ENCODE data around the gene GNL1. TPM values are rescaled to one million over a fixed set of nuclear protein-coding genes. Genes with fewer than 3 reads are reported as not detected.

GNL1 gene
- total and polyA plus RNA-seq, 10 of the 15 experiments (the other 5 are each of a cell fraction or from before 2014, with no cell fraction given), result 0.18 to 64.5 (median 45.5) TPM

- in situ Hi-C loops (cut with MboI), result no loop called here
- H4K20me1 ChIP-seq (ENCODE audit: control insufficient read depth, insufficient read depth), result no peaks in the 10 kb centered on the region
- WGBS (ENCODE audit: insufficient coverage, insufficient replicate concordance, low lambda C conversion rate, missing lambda C conversion rate), result 98% methylated on average over 14 of the region's 14 CpGs
Measured at GRCh38 chr6:30562470-30563425, 6.5 kb upstream of the GNL1 start.

GRCh38 chr6:30560930-30561329, 4.6 kb upstream of the GNL1 start:
- Histone ChIP-seq H3K27ac (ENCODE audit: control insufficient read depth, insufficient read depth) (no peak overlapping the region), H3K9ac (ENCODE audit: control insufficient read depth, insufficient read depth, low read length) (no peak overlapping the region), H3K4me1 (ENCODE audit: control insufficient read depth, insufficient read depth, low read length) (peaks cover 4% of the 10 kb centered on the region; the same call in 1 of the 2 replicates), H3K79me2 (ENCODE audit: control insufficient read depth, insufficient read depth, low read length) (peaks cover 21% of the 10 kb centered on the region), H3K4me3 (no peak overlapping the region), H3K4me2 (ENCODE audit: control insufficient read depth, insufficient read depth) (no peak overlapping the region), H2AFZ (ENCODE audit: control insufficient read depth, low read depth, low read length) (no peak overlapping the region), H4K20me1 (ENCODE audit: control insufficient read depth, insufficient read depth) (no peaks in the 10 kb centered on the region), H3K36me3 (ENCODE audit: control insufficient read depth in 2 of 2, insufficient read depth in 2 of 2, low read length in 1 of 2) (peaks cover 5% of the 10 kb centered on the region in 2 experiments; a peak in 3 of 4 replicates), H3K9me3 (replicated peaks; ENCODE audit: control insufficient read depth, insufficient read depth, low read length) (no peaks in the 10 kb centered on the region), H3K27me3 (replicated peaks in 1 of 2; ENCODE audit: control insufficient read depth in 2 of 2, insufficient read depth in 2 of 2, low read length in 1 of 2) (no peaks in the 10 kb centered on the region)
- ChIA-PET POLR2A (no interaction called here), CTCF (no interaction called here), RAD21 (ENCODE audit: unreplicated experiment) (no interaction called here), SMC1A (ENCODE audit: uncharacterized antibody, unreplicated experiment) (no interaction called here)
- in situ Hi-C loops (cut with MboI) (no loop called here), intact Hi-C loops (cut with micrococcal nuclease; ENCODE audit: unreplicated experiment) (no loop called here)
- DNase-seq (ENCODE audit: low read depth, low spot score), result no peak
- no peak for FAIRE-seq
- no TSS peak for BruUV-seq (replicated peaks)
- TF ChIP-seq CREM (IDR thresholded peaks at IDR 0.05; ENCODE audit: low read depth) (no peak), TAF1 (IDR thresholded peaks at IDR 0.05; ENCODE audit: borderline replicate concordance, low read depth, low read length) (no peak), RAD21 (IDR thresholded peaks at IDR 0.05; ENCODE audit: insufficient read depth, low read depth, low read length) (no peak), MTA3 (IDR thresholded peaks at IDR 0.05; ENCODE audit: borderline replicate concordance, low read length) (no peak), RAD51 (IDR thresholded peaks at IDR 0.05) (no peak), SIN3A (IDR thresholded peaks at IDR 0.05; ENCODE audit: low read depth, low read length) (no peak), ETV6 (conservative IDR thresholded peaks at IDR 0.05 in 1 of 2, IDR thresholded peaks at IDR 0.05 in 1 of 2; ENCODE audit: borderline replicate concordance in 1 of 2, low read depth in 1 of 2) (no peak)
- ATAC-seq, result no peak
- WGBS (ENCODE audit: insufficient coverage, insufficient replicate concordance, low lambda C conversion rate, missing lambda C conversion rate), result 98% methylated on average over 3 of the region's 3 CpGs

More at GRCh38 chr6:30562470-30563425, 6.5 kb upstream of the GNL1 start:
- no TSS peak for BruUV-seq (replicated peaks)
- FAIRE-seq (no peak), ATAC-seq (no peak), DNase-seq (ENCODE audit: low read depth, low spot score) (no peak)
- RAD21 ChIA-PET (ENCODE audit: unreplicated experiment), result no interaction called here
- intact Hi-C loops (cut with micrococcal nuclease; ENCODE audit: unreplicated experiment), result no loop called here
- H3K9me3 ChIP-seq (replicated peaks; ENCODE audit: control insufficient read depth, insufficient read depth, low read length), result no peaks in the 10 kb centered on the region
- no peak overlapping the region for H2AFZ ChIP-seq (ENCODE audit: control insufficient read depth, low read depth, low read length)
- H3K27me3 ChIP-seq (replicated peaks in 1 of 2; ENCODE audit: control insufficient read depth in 2 of 2, insufficient read depth in 2 of 2, low read length in 1 of 2), result no peaks in the 10 kb centered on the region
- peaks cover 13% of the 10 kb centered on the region for H3K79me2 ChIP-seq (ENCODE audit: control insufficient read depth, insufficient read depth, low read length)
- CTCF ChIA-PET, result interaction anchor here (1.0 to 1.6 kb wide), 2 partner anchors 22 to 34 kb away, joined by 4 to 5 read pairs; no protein-coding TSS in a partner anchor
- H3K9ac ChIP-seq (ENCODE audit: control insufficient read depth, insufficient read depth, low read length), result no peak overlapping the region
- H3K4me2 ChIP-seq (ENCODE audit: control insufficient read depth, insufficient read depth), result no peak overlapping the region
- peaks cover 5% of the 10 kb centered on the region in 2 experiments; a peak in 3 of 4 replicates for H3K36me3 ChIP-seq (ENCODE audit: control insufficient read depth in 2 of 2, insufficient read depth in 2 of 2, low read length in 1 of 2)
- no peak overlapping the region for H3K4me3 ChIP-seq
- no peak overlapping the region for H3K27ac ChIP-seq (ENCODE audit: control insufficient read depth, insufficient read depth)
- H3K4me1 ChIP-seq (ENCODE audit: control insufficient read depth, insufficient read depth, low read length), result peaks cover 4% of the 10 kb centered on the region; the same call in 1 of the 2 replicates
- POLR2A ChIA-PET, result no interaction called here
- no peak for TF ChIP-seq JUND (IDR thresholded peaks at IDR 0.05; ENCODE audit: low read depth, low read length)
- TF ChIP-seq POLR2AphosphoS5 (IDR thresholded peaks at IDR 0.05; ENCODE audit: low read length), result no peak
- TF ChIP-seq ATF3 (IDR thresholded peaks at IDR 0.05; ENCODE audit: borderline replicate concordance, extremely low read depth, low read depth, low read length), result no peak
- TF ChIP-seq YBX1 (IDR thresholded peaks at IDR 0.05), result no peak
- TF ChIP-seq RELA (IDR thresholded peaks at IDR 0.05; ENCODE audit: borderline replicate concordance, partially characterized antibody), result no peak
- SMC1A ChIA-PET (ENCODE audit: uncharacterized antibody, unreplicated experiment), result interaction anchor here (0.6 to 1.5 kb wide), 4 partner anchors 21 to 668 kb away, joined by 3 to 4 read pairs (median 4); no protein-coding TSS in a partner anchor

Measured in GM12878 (cell line).